ENCODE measurements around the gene NELL2.

GRCh38 chr12:44502681-44503080 is 373.4 kb downstream of the NELL2 start:
- no peak for TF ChIP-seq CTCF (IDR thresholded peaks at IDR 0.05)
- no peak for TF ChIP-seq FOXM1 (IDR thresholded peaks at IDR 0.05; ENCODE audit: low read depth)
- TF ChIP-seq YY1 (IDR thresholded peaks at IDR 0.05; ENCODE audit: low read depth): no peak
- TF ChIP-seq CHD2 (IDR thresholded peaks at IDR 0.05; ENCODE audit: low read length, partially characterized antibody): no peak
- TF ChIP-seq MAX (IDR thresholded peaks at IDR 0.05; ENCODE audit: low read depth): no peak
- no peak for TF ChIP-seq JUND (IDR thresholded peaks at IDR 0.05)
- no peak for TF ChIP-seq GATA2 (CRISPR knock-in tag; IDR thresholded peaks at IDR 0.05)

All from SK-N-SH (cell line).